KMS-11 (cell line): Measurements from ENCODE around the gene TMEM138.

Source experiments
- H2AFZ ChIP-seq: fragments of 200-600 bp; sonication (generic); 2 replicates; pipeline ENCODE4 v1.6.1; 2016; ENCODE audit warnings: antibody characterized with exemption, mixed run types, low read depth
- H3K27ac ChIP-seq: fragments of 200-600 bp; sonication (generic); 2 replicates; pipeline ENCODE4 v1.6.1; 2016; ENCODE audit warnings: mild to moderate bottlenecking, mixed run types
- H3K27me3 ChIP-seq: fragments of 200-600 bp; sonication (generic); 2 replicates; pipeline ENCODE4 v1.6.1; 2017; ENCODE audit warnings: mild to moderate bottlenecking, low read depth, mixed run types, moderate library complexity; ENCODE audit not compliant: insufficient read depth
- H3K36me3 ChIP-seq: fragments of 200-600 bp; sonication (generic); 2 replicates; pipeline ENCODE4 v1.6.1; 2017; ENCODE audit warnings: mild to moderate bottlenecking, mixed run types; ENCODE audit not compliant: insufficient read depth
- H3K4me1 ChIP-seq: fragments of 200-600 bp; sonication (generic); 2 replicates; pipeline ENCODE4 v1.6.1; 2016; ENCODE audit warnings: mild to moderate bottlenecking, low read depth, mixed run types; ENCODE audit not compliant: poor library complexity, severe bottlenecking
- H3K4me2 ChIP-seq: fragments of 200-600 bp; sonication (generic); 2 replicates; pipeline ENCODE4 v1.7.0; 2016; ENCODE audit warnings: mild to moderate bottlenecking, mixed run types
- H3K4me3 ChIP-seq: fragments of 200-600 bp; sonication (generic); IDR thresholded peaks from 2 replicates; pipeline ENCODE4 v1.6.1; 2017; ENCODE audit warnings: low read depth, low read length, mixed read lengths; ENCODE audit not compliant: insufficient read depth
- H3K79me2 ChIP-seq: fragments of 200-600 bp; sonication (generic); 2 replicates; pipeline ENCODE4 v1.6.1; 2016; ENCODE audit warnings: low read depth, mixed run types; ENCODE audit not compliant: insufficient read depth
- H3K9ac ChIP-seq: fragments of 200-600 bp; sonication (generic); 2 replicates; pipeline ENCODE4 v1.6.1; 2016; ENCODE audit warnings: mild to moderate bottlenecking, mixed run types
- H4K20me1 ChIP-seq: fragments of 200-600 bp; sonication (generic); 2 replicates; pipeline ENCODE4 v1.6.1; 2016; ENCODE audit warnings: mild to moderate bottlenecking, mixed run types; ENCODE audit not compliant: insufficient read depth
- TF ChIP-seq, protein P1 (sequence below): fragments of 200-600 bp; sonication (generic); conservative IDR thresholded peaks from 2 replicates; pipeline ENCODE4 v1.6.1; 2017; ENCODE audit warnings: low read depth, mild to moderate bottlenecking, antibody characterized with exemption, low read length, moderate library complexity, mixed read lengths

TMEM138 gene

DNA sequence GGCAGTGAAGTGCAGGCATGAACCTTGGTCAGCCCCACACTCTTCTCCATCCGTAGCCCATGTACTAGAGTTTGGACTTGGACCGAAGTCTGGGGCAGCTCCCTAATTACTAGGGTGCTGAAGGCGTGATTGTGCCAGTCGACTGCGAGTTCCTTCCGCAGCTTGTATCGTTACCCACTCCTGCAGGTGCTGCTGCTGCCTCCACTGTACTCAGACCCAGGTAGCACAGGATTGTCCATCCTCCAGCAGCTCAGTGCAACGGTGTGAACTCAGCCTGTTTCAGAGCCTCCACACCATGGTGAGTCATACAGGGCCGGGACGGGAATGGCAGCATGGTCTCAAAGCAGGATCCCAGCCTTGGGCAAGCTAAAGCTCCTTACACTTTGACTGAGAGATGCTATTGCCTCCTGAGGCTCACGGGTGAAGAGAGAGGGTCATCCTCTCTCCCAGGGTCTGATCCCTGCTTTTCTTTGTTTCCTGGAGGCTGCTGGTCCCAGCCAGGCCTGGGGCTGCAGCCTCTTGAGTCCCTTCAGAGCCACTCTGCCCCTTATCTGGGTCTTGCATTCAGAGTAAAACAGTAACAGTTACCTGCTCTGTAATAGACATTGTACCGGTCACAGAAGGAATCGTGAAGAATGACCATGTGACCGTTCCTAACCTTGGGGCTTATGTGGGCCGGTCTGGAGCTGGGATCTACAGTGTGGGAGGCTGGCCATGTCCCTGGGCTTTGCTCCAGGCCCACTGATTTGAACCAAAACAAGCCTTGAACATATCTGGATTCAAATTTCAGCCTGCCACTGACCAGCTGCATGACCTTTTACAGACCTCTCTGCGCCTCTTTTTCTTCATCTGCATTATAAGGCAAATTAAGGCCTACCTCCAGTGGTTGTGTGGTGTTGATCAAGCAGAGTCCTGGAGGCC lies 27.5 kb upstream of the TMEM138 start:
- Histone ChIP-seq H3K4me1 (peaks cover 51% of the 10 kb centered on the region), H3K4me3 (no peak overlapping the region), H3K36me3 (peaks cover 5% of the 10 kb centered on the region; the same call in 1 of the 2 replicates), H3K4me2 (no peak overlapping the region), H3K27me3 (no peaks in the 10 kb centered on the region), H3K79me2 (peaks cover 41% of the 10 kb centered on the region), H2AFZ (no peak overlapping the region), H3K27ac (no peak overlapping the region), H4K20me1 (no peaks in the 10 kb centered on the region), H3K9ac (no peak overlapping the region)
- TF ChIP-seq, protein P1, sequence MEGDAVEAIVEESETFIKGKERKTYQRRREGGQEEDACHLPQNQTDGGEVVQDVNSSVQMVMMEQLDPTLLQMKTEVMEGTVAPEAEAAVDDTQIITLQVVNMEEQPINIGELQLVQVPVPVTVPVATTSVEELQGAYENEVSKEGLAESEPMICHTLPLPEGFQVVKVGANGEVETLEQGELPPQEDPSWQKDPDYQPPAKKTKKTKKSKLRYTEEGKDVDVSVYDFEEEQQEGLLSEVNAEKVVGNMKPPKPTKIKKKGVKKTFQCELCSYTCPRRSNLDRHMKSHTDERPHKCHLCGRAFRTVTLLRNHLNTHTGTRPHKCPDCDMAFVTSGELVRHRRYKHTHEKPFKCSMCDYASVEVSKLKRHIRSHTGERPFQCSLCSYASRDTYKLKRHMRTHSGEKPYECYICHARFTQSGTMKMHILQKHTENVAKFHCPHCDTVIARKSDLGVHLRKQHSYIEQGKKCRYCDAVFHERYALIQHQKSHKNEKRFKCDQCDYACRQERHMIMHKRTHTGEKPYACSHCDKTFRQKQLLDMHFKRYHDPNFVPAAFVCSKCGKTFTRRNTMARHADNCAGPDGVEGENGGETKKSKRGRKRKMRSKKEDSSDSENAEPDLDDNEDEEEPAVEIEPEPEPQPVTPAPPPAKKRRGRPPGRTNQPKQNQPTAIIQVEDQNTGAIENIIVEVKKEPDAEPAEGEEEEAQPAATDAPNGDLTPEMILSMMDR, result no peak

DNA sequence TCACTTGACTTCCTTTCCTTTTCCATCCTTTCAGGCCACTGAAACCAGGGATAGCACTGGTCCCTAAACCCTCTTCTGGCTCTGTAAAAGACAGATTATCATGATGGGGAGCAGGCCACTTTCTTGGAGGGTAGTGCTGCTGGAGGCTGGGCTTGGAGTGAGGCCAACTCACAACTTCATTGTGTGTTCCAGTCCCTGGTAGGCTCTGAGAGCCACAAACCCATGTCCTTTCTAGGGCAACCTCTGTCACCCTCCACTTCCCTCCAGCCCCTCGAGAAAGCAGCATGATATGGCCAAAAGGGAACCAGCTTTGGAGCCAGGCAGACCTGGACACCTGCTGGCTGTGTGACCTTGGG lies 26.8 kb upstream of the TMEM138 start:
- Histone ChIP-seq H2AFZ (no peak overlapping the region), H3K79me2 (peaks cover 35% of the 10 kb centered on the region), H3K36me3 (peaks cover under 1% of the 10 kb centered on the region; the same call in 1 of the 2 replicates), H3K9ac (no peak overlapping the region), H4K20me1 (no peaks in the 10 kb centered on the region), H3K4me3 (no peak overlapping the region), H3K4me2 (no peak overlapping the region; the same call in 1 of the 2 replicates), H3K27me3 (no peaks in the 10 kb centered on the region), H3K27ac (no peak overlapping the region), H3K4me1 (peaks cover 48% of the 10 kb centered on the region)
- TF ChIP-seq, protein P1, result no peak

DNA sequence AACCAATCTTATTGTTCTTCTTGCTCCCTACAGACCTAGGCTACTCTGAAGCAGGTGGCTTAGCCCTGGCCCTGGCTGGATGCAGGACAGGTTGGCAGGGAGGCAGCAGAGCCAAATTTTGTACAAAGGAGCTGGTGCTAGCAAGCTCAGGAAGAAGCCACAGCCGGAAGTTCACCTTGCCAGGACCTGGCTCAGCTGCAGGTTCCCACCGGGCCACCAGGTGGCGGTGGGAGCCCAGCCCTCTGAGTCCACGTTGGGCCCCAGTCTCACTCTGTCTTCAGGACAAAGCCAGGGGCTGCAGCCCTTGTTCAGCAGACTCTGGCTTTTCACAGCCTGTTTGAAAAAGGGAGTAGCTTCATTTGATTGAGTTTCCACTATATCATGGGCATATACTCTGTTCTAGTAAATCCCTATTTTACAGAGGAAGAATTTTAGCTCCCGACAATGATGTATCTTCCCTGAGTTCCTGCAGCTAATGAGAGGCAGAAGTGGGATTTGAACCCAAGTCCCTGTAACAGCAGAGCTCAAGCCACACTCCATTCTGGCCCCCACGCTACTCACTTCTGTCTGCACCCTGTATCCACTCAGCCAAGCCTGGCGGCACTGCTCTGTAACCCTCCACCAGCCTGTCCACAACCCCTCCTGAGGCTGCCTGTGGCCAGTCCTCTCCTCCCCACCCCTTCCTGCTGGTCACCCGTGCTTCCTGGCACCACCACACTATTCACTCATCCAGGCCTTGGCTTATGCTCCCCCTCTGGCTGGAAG lies 25.8 kb upstream of the TMEM138 start:
- H4K20me1 ChIP-seq, result no peaks in the 10 kb centered on the region
- H3K4me2 ChIP-seq, result peak overlapping the region; percentile 30; the same call in 1 of the 2 replicates
- peak overlapping the region; percentile 2; the same call in 1 of the 2 replicates for H3K9ac ChIP-seq
- no peaks in the 10 kb centered on the region for H3K36me3 ChIP-seq
- TF ChIP-seq, protein P1, result peak; percentile 90
- peaks cover 41% of the 10 kb centered on the region for H3K4me1 ChIP-seq
- peak overlapping the region; percentile 46 for H3K27ac ChIP-seq
- peak overlapping the region; percentile 51 for H2AFZ ChIP-seq
- peaks cover 24% of the 10 kb centered on the region for H3K79me2 ChIP-seq
- H3K4me3 ChIP-seq, result no peak overlapping the region
- no peaks in the 10 kb centered on the region for H3K27me3 ChIP-seq

DNA sequence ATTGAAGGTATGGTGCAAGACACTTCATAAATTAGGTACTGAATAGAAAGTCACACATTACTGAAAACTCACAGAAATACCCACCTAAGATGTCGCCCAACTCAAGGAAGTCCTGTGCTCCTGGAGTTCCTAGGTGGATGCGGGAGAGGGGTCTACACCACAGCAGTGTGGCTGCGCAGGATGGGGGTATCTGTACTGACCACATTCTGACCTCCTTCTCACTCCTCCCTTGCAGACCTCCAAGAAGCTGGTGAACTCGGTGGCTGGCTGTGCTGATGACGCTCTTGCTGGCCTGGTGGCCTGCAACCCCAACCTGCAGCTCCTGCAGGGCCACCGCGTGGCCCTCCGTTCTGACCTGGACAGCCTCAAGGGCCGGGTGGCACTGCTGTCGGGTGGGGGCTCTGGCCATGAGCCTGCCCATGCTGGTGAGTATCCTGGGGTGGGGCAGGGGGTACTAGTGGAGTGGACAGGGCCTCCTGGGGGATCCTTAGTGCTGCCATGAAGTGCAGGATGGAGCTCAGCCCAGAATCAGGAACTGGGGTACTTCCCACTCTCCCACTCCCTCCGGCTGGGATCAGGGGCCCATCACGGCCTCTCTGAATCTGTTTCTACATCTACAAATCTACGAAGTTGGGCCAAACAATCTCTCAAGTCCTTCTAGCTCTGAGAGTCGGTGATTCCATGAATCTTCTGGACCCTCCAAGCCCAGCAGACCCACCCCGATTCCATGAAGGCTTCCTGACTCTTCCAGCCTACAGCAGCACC lies 24.3 kb upstream of the TMEM138 start:
- peaks cover 36% of the 10 kb centered on the region for H3K4me1 ChIP-seq
- no peak overlapping the region for H3K4me2 ChIP-seq
- H3K27ac ChIP-seq, result no peak overlapping the region
- no peaks in the 10 kb centered on the region for H3K36me3 ChIP-seq
- no peak overlapping the region for H3K9ac ChIP-seq
- no peak overlapping the region for H3K4me3 ChIP-seq
- peaks cover 9% of the 10 kb centered on the region; the same call in 1 of the 2 replicates for H3K79me2 ChIP-seq
- no peaks in the 10 kb centered on the region for H4K20me1 ChIP-seq
- TF ChIP-seq, protein P1, result no peak
- H2AFZ ChIP-seq, result no peak overlapping the region
- no peaks in the 10 kb centered on the region for H3K27me3 ChIP-seq
